Dermis microvascular lymphatic vessel endothelial cell (primary cell): ENCODE results near the gene RBM5. TPM values are rescaled to one million over a fixed set of nuclear protein-coding genes. Genes with fewer than 3 reads are reported as not detected.
"Not testable (repeated sequence)": the region's sequence is repeated elsewhere in the genome, so short reads cannot be mapped to it uniquely, and the experiment has no call there.

Experiments used
- DNase-seq, 2 donors: peaks; one replicate each; pipeline versions ENCODE4 v3.0.0 to v3.0.0-alpha.2; 2010; ENCODE audit warnings: low read depth in 2 of 2
- total RNA-seq: library from RNA; depleted of rRNA; stranded (reverse); fragments of >200 nt; gene quantifications from 2 replicates; pipeline ENCODE4 v1.2.1, GENCODE V29; 2014

RBM5 gene
- total RNA-seq: 108 and 148 TPM in 2 replicates

DNA sequence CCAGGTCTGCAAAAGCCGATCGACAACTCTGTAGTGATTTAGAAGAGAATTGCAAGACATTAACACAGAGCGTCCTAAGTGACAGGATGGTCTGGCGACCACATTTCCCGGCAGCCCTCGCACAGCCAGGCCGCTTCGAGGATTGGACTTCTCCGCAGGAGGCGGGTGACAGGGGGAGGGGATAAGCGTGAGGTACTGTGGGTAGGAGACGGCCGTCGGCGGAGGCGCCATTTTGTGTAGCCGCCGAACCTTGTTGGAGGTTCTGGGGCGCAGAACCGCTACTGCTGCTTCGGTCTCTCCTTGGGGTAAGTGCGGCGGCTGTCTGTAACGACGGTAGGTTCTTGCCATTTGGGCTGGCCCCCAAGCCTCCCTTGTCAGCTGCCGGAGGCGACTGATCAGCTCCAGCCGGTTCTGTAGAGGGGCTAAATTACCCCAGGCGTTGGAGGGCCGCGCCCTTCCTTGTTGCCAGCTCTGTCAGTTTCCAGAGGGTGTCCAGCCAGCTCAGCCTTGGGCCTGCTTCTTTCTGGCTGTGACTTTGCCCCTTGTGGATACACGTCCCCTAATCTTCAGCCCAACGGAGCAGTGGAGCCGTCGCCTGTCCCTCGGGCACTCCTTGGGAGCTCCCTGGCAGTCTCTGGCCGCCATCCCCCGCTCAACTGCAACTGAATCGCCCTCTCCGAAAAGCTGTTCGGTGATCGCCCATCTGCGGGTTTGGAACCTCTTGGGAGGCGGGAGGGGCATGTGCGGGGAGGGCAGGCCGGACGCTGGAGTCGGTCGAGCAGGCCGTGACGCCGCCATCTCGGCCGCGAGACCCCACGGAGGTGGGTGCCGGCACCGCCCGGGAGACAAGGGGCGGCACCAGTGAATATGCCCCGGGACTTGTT is at the start of gene RBM5:
TSS of gene RBM5 (plus strand) at position 195 of the 884 bp plus-strand sequence. CDS start 1,516 bp downstream, outside the sequence.
- DNase-seq: peak; percentile 84 to 94

DNA sequence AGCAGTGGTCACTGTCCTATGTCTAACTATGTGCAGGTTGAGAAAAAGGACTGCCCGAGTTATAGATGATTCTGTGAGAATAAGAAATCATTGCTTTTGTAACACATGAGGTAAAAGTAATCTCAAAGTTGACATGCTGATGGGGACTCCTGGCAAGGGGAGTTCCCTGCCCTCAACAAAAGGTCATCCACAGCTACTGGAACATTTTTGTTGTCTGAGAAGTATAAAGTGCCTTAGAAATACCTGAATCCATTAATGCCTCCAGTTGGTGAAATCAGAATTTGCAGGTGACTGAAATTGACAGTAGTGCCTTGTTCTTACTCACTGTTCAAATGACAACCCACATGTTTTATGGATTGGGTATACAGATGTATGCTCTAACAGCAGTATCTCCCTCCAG is 43.7 kb upstream of the RBM5 start:
- DNase-seq: no peak

DNA sequence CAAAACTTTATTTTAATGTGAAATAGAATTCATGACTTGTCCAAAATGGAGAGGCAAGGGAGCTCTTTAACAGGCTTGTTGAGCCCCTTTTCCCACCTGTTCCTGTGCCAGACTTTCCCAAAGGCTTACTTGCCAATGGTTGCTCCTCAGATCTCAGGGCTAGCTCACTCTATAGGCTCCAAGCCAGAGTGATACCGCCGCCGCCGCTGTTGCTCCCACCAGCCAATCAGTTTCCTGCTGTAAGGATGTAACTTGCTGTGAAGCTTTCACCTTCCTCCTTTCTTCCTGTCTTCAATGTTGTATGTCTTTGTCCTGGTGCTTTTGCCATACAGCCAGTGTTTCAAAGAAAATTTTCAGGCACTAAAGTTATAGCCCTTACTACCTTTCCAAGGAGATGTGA is 41.3 kb upstream of the RBM5 start:
- no peak for DNase-seq

DNA sequence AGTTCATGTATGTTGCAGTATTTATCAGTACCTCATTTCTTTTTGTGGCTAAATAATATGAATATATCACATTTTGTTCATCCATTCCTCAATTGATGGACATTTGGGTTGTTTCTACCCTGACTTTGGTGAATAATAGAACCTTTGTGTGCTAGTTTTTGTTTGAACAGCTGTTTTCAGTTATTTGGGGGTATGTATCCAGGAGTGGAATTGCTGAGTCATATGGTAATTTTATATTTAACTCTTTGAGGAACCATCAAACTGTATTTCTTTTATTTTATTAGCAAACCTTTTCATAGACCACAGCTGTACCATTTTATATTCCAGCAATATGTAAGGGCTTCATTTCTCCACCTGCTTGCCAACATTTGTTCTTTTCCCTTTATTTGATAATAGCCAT is 38.4 kb upstream of the RBM5 start:
- DNase-seq: peak; percentile 9 to 55

DNA sequence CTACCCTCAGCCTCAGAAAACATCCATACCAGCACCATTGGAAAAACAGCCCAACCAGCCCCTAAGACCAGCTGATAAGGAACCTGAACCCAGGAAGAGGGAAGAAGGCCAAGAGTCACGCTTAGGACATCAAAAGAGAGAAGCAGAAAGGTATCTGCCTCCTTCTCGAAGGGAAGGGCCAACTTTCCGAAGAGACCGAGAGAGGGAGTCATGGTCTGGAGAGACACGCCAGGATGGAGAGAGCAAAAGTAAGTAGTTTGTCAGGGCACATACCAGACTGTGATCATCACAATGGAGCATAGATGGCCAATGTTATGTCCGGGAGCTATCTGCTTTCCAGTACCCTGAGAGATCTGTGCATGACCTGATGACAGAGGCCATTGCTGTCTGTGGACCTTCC is 31.0 kb upstream of the RBM5 start:
- no peak for DNase-seq

DNA sequence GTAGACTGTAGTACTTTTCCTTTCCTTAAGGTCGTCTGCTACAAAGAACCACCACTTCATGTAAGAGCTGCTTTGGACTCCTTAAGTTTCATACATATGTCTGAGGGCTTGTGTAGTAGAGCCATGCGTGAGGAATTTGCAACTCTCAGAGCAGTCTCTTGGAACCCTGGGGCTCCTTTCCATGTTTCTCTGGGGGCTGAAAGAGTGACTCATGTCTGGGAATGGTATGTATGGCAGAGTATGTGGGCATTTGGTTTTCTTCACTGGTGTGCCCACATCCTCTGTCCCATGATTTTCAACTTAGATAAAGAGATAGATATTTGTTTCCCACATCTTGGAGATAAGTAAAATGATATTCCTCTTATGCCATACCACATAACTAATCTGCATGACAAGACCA is 20.6 kb upstream of the RBM5 start:
- no peak for DNase-seq

DNA sequence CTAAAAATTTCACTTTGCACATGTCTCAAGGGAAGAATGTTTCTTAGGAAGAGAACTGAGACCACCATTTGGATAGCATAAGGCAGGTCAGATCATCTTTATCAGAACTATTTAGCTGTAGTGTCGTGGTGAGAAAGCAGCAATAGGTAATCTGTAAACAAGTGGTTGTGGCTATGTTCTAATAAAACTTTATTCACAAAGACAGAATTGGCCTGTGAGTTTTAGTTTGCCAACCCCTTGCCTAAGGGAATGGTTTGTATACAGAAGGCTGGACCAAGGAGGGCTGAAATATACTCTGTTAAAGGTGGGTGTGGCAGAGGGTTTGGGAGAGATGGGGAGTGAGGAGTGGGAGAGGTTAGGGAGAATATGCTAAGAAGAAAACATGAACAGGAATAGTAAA is 10.6 kb upstream of the RBM5 start:
- no peak for DNase-seq

DNA sequence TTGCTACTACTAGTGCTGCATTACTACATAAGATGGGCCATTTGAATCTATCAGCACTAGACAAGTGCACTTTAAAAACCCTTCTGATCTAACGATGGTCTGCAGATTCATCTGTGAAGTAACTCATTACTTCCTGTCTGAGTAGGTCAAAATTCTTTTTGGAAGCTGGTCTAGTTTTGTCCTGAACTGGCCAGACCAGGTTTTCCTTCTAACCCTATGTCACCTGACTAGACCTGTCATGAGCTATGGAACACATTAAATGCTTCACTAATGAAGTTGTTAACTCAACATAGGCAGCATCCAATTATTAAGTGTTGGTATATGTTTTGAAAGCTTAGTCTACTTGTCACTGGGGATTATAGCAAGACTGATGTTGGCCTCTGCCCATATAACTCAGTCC is 10.1 kb upstream of the RBM5 start:
- DNase-seq: no peak

DNA sequence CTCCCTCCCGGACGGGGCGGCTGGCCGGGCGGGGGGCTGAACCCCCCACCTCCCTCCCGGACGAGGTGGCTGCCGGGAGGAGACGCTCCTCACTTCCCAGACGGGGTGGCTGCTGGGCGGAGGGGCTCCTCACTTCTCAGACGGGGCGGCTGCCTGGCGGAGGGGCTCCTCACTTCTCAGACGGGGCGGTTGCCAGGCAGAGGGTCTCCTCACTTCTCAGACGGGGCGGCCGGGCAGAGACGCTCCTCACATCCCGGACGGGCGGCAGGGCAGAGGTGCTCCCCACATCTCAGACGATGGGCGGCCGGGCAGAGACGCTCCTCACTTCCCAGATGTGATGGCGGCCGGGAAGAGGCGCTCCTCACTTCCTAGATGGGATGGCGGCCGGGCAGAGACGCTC is 3.8 kb upstream of the RBM5 start:
- DNase-seq: not testable (repeated sequence)

DNA sequence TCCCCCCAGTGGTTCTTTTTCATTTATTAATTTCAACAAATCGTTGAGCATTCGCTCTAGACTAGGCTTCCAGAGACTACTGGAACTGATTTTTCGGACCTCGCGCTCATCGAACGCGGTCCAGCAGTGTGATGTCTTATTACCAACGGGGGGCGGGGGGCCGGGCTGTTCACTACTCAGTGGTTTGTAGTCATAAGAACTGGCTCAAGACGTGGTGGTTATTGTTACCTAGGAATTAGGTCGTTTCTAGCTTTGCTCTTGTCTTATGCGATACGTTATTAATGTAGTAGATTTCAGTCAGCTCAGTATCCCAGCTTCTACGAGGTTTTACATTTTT is 858 bp downstream of the RBM5 start:
- DNase-seq: peak in 1 of 2 donors; percentile 52

DNA sequence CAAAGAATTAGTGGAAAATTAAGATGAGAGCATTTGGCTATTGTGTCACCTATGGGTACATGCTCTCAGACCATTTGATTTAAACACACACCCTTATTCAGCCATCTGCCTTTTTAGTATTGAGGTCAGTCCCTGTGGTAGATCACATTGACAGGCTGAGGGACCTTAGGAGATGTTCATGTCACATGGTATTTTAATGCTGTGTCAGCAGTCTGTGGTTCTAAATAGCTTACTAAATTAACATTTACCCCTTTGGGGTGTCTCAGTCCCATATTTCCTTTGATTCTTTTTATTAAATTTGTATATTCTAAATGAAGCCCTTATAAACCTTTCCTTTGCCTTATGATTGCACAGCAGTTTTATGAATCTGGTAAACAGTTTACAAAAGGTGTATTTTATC is 2.3 kb downstream of the RBM5 start:
- DNase-seq: no peak

DNA sequence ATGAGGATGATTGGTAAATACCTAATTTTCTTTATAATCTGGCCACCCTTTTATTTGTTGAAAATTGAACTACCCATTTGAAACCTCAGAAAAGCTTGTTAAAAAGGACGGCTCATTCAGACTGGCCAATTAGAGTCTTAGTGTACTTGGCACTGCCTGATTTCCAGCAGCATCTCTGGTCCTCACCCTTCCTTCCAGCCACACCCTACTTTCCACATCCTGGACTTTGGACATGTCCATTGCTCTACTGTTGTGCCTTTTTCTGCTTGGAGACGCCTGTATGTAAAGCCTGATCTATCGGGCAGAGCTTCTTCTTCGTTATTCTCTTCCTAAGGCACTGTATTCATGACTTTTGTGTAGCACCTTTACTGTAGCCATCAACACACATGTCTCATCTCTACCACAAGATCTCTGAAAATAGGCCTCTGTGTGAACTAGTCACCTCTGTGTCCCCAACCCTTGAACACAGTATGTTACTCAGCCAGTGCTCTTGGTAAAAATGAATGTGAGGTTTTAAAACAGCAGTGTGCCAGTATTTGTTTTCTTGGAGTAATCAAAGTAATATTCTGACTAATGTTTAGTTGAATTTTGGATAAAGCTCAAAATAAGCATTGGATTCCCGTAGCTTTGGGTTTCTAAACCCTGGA is 6.8 kb downstream of the RBM5 start:
- DNase-seq: no peak

DNA sequence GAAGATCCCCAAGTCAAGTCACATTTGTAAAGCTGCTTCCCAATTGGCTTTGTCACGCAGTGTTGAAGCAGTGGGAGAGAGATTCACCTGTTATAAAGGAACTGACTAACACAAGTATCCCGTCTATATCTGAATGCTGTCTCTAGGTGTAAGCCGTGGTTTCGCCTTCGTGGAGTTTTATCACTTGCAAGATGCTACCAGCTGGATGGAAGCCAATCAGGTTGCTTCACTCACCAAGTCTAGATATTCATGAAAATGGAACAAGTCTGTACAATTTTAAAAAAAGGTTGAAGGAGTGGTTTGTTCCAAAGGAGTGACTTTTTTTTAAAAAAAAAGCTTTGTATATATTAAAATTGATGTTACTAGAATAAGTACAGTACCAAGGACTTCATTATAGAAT is 11.7 kb downstream of the RBM5 start:
- no peak for DNase-seq

DNA sequence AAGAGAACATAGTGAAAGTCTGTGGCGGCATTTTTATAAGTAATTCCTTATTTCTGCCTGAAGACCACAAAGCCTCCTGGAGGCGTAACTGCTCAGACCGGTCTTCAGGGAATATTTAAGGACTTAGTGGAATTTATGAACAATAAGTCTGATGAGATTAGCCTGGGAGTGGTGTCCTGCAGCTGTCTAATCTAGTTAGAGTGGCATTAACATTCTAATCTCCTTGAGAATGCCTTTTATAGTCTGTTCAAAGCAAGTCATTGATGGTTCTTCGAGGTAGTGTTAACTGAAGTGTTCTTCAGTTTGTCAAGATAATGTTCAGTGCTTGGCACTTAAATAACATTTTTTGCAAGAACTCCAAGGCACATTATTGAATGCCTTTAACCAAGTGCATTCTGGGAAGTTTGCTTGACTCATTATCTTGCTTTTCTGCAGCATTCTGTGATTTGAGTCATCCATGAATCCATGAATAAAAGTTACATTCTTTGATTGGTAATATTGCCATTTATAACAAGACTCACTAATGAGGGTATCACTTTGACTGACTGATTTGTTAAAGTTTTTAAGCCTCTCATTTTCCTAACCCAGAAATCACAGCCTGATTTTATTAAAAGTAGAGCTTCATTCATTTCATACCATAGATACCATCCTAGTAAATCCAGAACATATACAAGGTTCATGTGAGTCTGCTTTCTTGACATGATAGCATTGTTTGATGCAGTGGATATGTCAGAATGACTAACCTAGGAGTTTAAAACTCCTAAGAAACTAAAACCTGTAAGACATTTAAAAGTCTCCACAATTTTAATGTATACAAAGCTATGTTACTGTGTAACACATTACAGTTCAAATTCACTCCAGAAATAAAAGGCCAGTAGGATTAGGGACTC is 12.5 kb downstream of the RBM5 start:
- no peak for DNase-seq

DNA sequence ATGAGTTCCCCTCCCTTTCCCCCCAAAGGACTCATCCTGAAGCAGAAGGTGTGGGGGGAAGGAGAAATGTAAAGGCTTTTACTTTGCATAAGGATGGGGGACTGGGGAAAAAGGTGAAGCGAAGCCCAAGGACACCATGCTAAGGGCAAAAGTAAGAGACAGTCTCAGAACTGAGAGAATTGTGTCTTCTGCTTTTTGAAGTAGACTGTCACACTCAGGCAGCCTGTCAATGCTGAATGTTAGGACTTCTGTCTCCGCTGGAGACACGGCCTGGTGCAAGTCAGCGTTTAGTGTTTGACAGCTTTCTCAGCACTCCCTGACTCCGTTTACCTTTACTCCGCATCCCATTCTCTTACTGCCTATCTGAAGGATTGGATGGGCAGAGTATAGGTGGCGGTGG is 13.8 kb downstream of the RBM5 start:
- no peak for DNase-seq

DNA sequence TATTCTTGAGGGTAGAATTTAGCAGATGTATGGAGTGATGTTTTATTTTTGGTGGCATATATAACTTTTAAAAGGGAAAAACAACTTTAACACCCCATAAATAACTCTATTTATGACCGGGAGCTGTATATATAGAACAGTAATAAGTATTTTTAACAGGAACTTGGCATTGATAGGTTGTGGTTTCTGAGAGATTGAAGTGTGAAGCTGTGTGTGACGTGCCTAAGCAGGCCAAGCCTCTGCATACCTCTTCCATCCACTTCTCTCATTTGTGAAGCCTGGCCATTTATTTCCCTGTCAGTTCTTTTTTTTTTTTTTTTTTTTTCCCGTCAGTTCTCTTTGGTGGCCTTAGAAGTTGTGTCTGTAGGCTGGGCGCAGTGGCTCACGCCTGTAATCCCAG is 23.0 kb downstream of the RBM5 start:
- DNase-seq: no peak

DNA sequence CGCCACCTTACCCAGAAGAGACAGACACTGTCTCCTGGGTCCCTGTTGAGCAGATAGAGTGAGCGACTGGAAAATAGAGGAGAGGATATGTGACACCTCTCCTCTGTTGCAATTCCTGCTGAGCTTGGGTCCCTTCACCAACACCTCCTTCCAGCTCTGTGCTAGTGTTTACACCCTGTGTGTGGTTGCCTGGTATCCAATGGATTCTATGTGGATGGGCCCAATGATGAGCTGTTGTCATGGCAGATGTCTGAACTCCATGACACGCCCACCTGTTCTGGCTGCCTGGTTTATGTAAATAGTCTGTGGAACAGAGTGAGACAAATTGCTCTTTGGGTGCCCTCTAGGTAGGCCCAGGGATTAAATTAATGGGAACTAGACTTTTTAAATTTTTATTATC is 23.7 kb downstream of the RBM5 start:
- no peak for DNase-seq

DNA sequence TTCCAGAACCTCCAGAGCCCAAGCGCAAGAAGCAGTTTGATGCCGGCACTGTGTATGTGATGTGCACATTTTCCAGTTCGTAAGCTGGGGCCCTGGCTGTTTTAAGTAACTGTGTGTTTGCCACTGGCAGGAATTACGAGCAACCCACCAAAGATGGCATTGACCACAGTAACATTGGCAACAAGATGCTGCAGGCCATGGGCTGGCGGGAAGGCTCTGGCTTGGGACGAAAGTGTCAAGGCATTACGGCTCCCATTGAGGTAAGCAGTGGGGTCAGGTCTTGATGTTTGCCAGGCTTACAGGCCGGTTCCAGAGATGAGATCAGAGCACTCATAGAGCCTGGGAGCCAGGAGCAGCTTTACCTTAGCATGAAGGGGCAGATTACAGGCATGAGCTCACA is 28.4 kb downstream of the RBM5 start:
- DNase-seq: no peak

DNA sequence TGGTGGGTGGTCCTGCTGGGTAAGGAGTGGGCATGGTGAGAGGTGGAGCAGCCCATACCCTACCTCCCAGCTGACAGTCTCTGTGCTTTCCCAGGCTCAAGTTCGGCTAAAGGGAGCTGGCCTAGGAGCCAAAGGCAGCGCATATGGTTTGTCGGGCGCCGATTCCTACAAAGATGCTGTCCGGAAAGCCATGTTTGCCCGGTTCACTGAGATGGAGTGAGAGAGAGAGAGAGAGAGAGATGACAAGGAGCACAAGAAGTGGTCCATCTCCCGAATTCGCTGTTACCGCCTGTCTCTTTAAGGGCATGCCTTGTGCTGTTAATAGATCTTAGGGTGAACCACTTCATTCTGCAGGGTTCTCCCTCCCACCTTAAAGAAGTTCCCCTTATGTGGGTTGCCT is 29.5 kb downstream of the RBM5 start:
- DNase-seq: no peak

DNA sequence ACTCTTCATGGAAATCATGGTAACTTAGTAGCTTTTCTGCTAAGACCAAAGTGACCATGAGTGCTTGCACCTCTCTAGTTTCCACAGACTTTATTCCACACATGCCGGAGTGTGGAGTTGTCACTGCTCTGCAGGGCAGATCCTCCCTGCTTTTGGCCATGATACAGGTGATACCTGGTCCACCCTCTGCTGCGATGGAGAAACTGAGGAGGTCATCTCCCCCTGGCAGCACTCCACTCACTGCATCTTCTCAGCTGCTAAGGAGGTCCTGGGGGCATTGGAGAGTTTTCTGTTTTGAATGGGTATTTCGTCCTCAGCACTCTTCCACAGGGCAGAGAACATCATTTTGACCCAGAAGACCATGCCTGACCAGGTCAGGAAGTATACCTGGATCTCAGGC is 31.1 kb downstream of the RBM5 start:
- DNase-seq: no peak

DNA sequence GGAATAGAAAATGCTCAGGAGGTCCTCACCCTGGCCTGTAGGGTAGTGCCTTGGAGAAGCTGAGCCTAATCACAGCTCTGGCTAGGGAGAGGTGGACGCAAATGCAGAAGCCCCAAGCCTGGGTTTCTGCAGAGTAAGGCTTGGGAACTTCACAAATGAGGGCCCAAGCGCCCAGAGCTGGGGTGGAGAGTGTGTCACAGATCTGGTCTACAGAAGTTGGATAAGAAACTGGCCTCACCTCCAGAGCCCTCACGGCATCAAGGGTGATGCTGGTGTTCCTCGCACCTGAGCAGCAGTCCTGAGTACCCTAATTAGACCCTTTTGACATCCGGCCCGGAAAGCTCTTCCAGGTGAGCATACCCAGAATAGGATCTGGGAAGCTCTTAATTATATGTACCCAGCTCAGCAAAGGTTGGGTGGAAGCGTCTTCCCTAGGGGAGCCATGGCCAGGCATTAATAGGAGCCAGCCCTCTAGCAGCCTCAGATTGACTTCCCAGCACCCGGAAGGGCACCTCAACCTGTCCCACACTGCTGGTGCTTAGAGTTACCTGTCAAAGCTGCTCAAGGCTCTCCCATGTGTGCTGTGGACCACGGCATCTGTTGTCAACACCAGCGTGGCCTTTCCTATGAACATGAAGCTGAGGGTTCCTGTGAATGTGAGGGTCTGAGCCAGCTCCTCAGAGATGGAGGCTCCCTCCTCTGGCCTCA is 31.8 kb downstream of the RBM5 start:
- no peak for DNase-seq
